H9 (cell line): ENCODE data around the gene COX10. TPM values are rescaled to one million over a fixed set of nuclear protein-coding genes. Genes with fewer than 3 reads are reported as not detected.

ENCODE experiments used
- DNase-seq: peaks from one replicate; pipeline ENCODE4 v3.0.0-alpha.2; 2017
- H2AFZ ChIP-seq: one replicate; pipeline ENCODE4 v1.6.1; 2013; ENCODE audit warnings: mild to moderate bottlenecking, low read length, control low read depth, moderate library complexity
- H2AK5ac ChIP-seq: 2 replicates; pipeline ENCODE4 v1.6.1; 2013; ENCODE audit warnings: low read length, control low read depth, mixed read lengths; ENCODE audit not compliant: insufficient read length
- H2BK120ac ChIP-seq: one replicate; pipeline ENCODE4 v1.6.1; 2013; ENCODE audit warnings: low read depth, mild to moderate bottlenecking, low read length, control low read depth, inconsistent platforms; ENCODE audit not compliant: poor library complexity, severe bottlenecking
- H2BK12ac ChIP-seq: 2 replicates; pipeline ENCODE4 v1.6.1; 2013; ENCODE audit warnings: low read length, control low read depth, mixed read lengths, low read depth; ENCODE audit not compliant: insufficient read length
- H2BK15ac ChIP-seq: 2 replicates; pipeline ENCODE4 v1.6.1; 2013; ENCODE audit warnings: low read depth, low read length, control low read depth
- H2BK20ac ChIP-seq: one replicate; pipeline ENCODE4 v1.6.1; 2013; ENCODE audit warnings: low read depth, mild to moderate bottlenecking, low read length, control low read depth, inconsistent platforms; ENCODE audit not compliant: poor library complexity, severe bottlenecking
- H2BK5ac ChIP-seq: 2 replicates; pipeline ENCODE4 v1.6.1; 2013; ENCODE audit warnings: low read length, control low read depth, mixed read lengths; ENCODE audit not compliant: insufficient read length
- H3K14ac ChIP-seq: 2 replicates; pipeline ENCODE4 v1.6.1; 2013; ENCODE audit warnings: low read length, control low read depth; ENCODE audit not compliant: insufficient read depth
- H3K18ac ChIP-seq: 2 replicates; pipeline ENCODE4 v1.6.1; 2013; ENCODE audit warnings: low read depth, mild to moderate bottlenecking, mixed read lengths, low read length, control low read depth; ENCODE audit not compliant: insufficient read length
- H3K23ac ChIP-seq: 2 replicates; pipeline ENCODE4 v1.6.1; 2013; ENCODE audit warnings: low read length, control low read depth, mixed read lengths, low read depth; ENCODE audit not compliant: insufficient read length
- H3K23me2 ChIP-seq: 2 replicates; pipeline ENCODE4 v1.6.1; 2013; ENCODE audit warnings: low read depth, mild to moderate bottlenecking, mixed read lengths, low read length, control low read depth; ENCODE audit not compliant: insufficient read length, poor library complexity, severe bottlenecking
- H3K27ac ChIP-seq: 2 replicates; pipeline ENCODE4 v1.5.1; 2013; ENCODE audit warnings: low read length, control low read depth, mixed read lengths, low read depth; ENCODE audit not compliant: insufficient read length
- H3K27me3 ChIP-seq: 2 replicates; pipeline ENCODE4 v1.6.1; 2013; ENCODE audit warnings: low read length, control low read depth, inconsistent platforms; ENCODE audit not compliant: insufficient read depth
- H3K4ac ChIP-seq: 2 replicates; pipeline ENCODE4 v1.6.1; 2013; ENCODE audit warnings: low read depth, mild to moderate bottlenecking, control low read depth, inconsistent platforms, low read length, moderate library complexity
- H3K4me1 ChIP-seq: 2 replicates; pipeline ENCODE4 v1.6.1; 2013; ENCODE audit warnings: low read length, control low read depth, inconsistent platforms; ENCODE audit not compliant: insufficient read depth
- H3K4me2 ChIP-seq: 2 replicates; pipeline ENCODE4 v1.6.1; 2013; ENCODE audit warnings: low read length, control low read depth, mixed read lengths; ENCODE audit not compliant: insufficient read length, insufficient read depth
- H3K56ac ChIP-seq: 2 replicates; pipeline ENCODE4 v1.6.1; 2013; ENCODE audit warnings: low read depth, mild to moderate bottlenecking, mixed read lengths, low read length, control low read depth; ENCODE audit not compliant: insufficient read length
- H3K79me1 ChIP-seq: 2 replicates; pipeline ENCODE4 v1.6.1; 2013; ENCODE audit warnings: low read depth, mild to moderate bottlenecking, moderate library complexity, low read length, control low read depth, inconsistent platforms; ENCODE audit not compliant: insufficient read depth, poor library complexity, severe bottlenecking
- H3K79me2 ChIP-seq: 2 replicates; pipeline ENCODE4 v1.6.1; 2013; ENCODE audit warnings: low read length, control low read depth, inconsistent platforms; ENCODE audit not compliant: insufficient read depth
- H3K9ac ChIP-seq: 2 replicates; pipeline ENCODE4 v1.6.1; 2013; ENCODE audit warnings: low read length, control low read depth, mixed read lengths; ENCODE audit not compliant: insufficient read length; ENCODE audit errors: extremely low read depth
- H3K9me3 ChIP-seq: one replicate; pipeline ENCODE4 v1.6.1; 2013; ENCODE audit warnings: low read depth, low read length, inconsistent platforms; ENCODE audit not compliant: control insufficient read depth
- H3T11ph ChIP-seq: one replicate; pipeline ENCODE4 v1.6.1; 2013; ENCODE audit warnings: mild to moderate bottlenecking, low read length, control low read depth, inconsistent platforms
- H4K20me1 ChIP-seq: one replicate; pipeline ENCODE4 v1.6.1; 2013; ENCODE audit not compliant: control insufficient read depth, insufficient read length, insufficient read depth
- H4K5ac ChIP-seq: 2 replicates; pipeline ENCODE4 v1.6.1; 2013; ENCODE audit warnings: low read depth, mild to moderate bottlenecking, mixed read lengths, low read length, control low read depth; ENCODE audit not compliant: insufficient read length
- H4K8ac ChIP-seq: replicated peaks from 2 replicates; pipeline ENCODE4 v1.6.1; 2013; ENCODE audit warnings: low read length, control low read depth, mixed read lengths, low read depth; ENCODE audit not compliant: insufficient read length
- H4K91ac ChIP-seq: 2 replicates; pipeline ENCODE4 v1.6.1; 2013; ENCODE audit warnings: low read depth, mild to moderate bottlenecking, moderate library complexity, mixed read lengths, low read length, control low read depth; ENCODE audit not compliant: insufficient read length
- H3K27ac Mint-ChIP-seq, 3 experiments: 2 replicates in 2 of 3; 3 replicates in 1 of 3; pipeline ENCODE4 v1.8.0; 2020 to 2021; ENCODE audit warnings: mixed read lengths in 3 of 3, mild to moderate bottlenecking in 1 of 3, moderate library complexity in 1 of 3
- H3K27me3 Mint-ChIP-seq: 2 replicates; pipeline ENCODE4 v1.8.0; 2021; ENCODE audit warnings: low read depth, mild to moderate bottlenecking, moderate library complexity, mixed read lengths
- H3K36me3 Mint-ChIP-seq, 3 experiments: 2 replicates in 2 of 3; 3 replicates in 1 of 3; pipeline ENCODE4 v1.8.0; 2020 to 2021; ENCODE audit warnings: low read depth in 3 of 3, mixed read lengths in 3 of 3; ENCODE audit not compliant: insufficient read depth in 1 of 3
- H3K4me1 Mint-ChIP-seq, 2 experiments: 2 replicates each; pipeline ENCODE4 v1.8.0; 2020; ENCODE audit warnings: mixed read lengths in 2 of 2
- H3K4me3 Mint-ChIP-seq, 2 experiments: 2 replicates in 1 of 2; 3 replicates in 1 of 2; pipeline ENCODE4 v1.8.0; 2020 to 2021; ENCODE audit warnings: mild to moderate bottlenecking in 2 of 2, mixed read lengths in 2 of 2, moderate library complexity in 1 of 2
- H3K9me3 Mint-ChIP-seq, 2 experiments: 2 replicates in 1 of 2; 3 replicates in 1 of 2; pipeline ENCODE4 v1.8.0; 2020; ENCODE audit warnings: mild to moderate bottlenecking in 2 of 2, mixed read lengths in 2 of 2, moderate library complexity in 1 of 2
- CTCF ChIP-seq: fragments of 200-600 bp; sonication (generic); conservative IDR thresholded peaks from 3 replicates; pipeline ENCODE4 v1.8.0; 2021; ENCODE audit warnings: antibody characterized with exemption, mild to moderate bottlenecking
- WGBS: extraction: QIAGEN DNeasy Blood & Tissue Kit; methylation state at CpG from one replicate; pipeline ENCODE4 v1.1.7; 2013; ENCODE audit warnings: missing lambda C conversion rate, low lambda C conversion rate, mixed read lengths; ENCODE audit not compliant: insufficient read length; ENCODE audit errors: extremely low coverage; 5-methylcytosine and 5-hydroxymethylcytosine counted together
- total RNA-seq: library from RNA; stranded (reverse); gene quantifications from 2 replicates; pipeline ENCODE4 v1.2.1, GENCODE V29; 2021

COX10 gene
- total RNA-seq, 1 experiment from 2014 or later: 20.6 TPM

GRCh38 chr17:14197057-14197456 is 127.8 kb downstream of the COX10 start:
- H2BK20ac ChIP-seq: no peak overlapping the region
- no CpG with 5 or more reads among the region's 2 CpGs for WGBS
- H3K27me3 ChIP-seq: no peaks in the 10 kb centered on the region
- H3K18ac ChIP-seq: no peak overlapping the region
- Mint-ChIP-seq H3K27ac (peak overlapping the region in 1 of 3 experiments; percentile 38; a peak in 1 of 7 replicates), H3K4me1 (peaks cover 7 to 12% of the 10 kb centered on the region in 2 experiments), H3K36me3 (peaks cover 0 to 4% (median 0%) of the 10 kb centered on the region in 3 experiments; a peak in 2 of 7 replicates), H3K4me3 (no peak overlapping the region), H3K9me3 (no peaks in the 10 kb centered on the region), H3K27me3 (no peaks in the 10 kb centered on the region)
- H3K23ac ChIP-seq: no peak overlapping the region
- DNase-seq: no peak
- H3K79me1 ChIP-seq: no peaks in the 10 kb centered on the region
- no peak overlapping the region for H3T11ph ChIP-seq
- H3K4me1 ChIP-seq: no peaks in the 10 kb centered on the region
- H3K23me2 ChIP-seq: no peaks in the 10 kb centered on the region
- no peaks in the 10 kb centered on the region for H3K79me2 ChIP-seq
- H4K8ac ChIP-seq: no peak overlapping the region
- no peak overlapping the region for H2BK120ac ChIP-seq
- H3K9me3 ChIP-seq: no peaks in the 10 kb centered on the region
- no peak overlapping the region for H2BK15ac ChIP-seq
- H4K91ac ChIP-seq: no peak overlapping the region
- H2AK5ac ChIP-seq: no peak overlapping the region
- no peak for TF ChIP-seq CTCF
- H2BK5ac ChIP-seq: no peak overlapping the region
- no peak overlapping the region for H3K27ac ChIP-seq
- H4K5ac ChIP-seq: no peak overlapping the region
- no peaks in the 10 kb centered on the region for H4K20me1 ChIP-seq
- no peak overlapping the region for H3K14ac ChIP-seq
- H3K9ac ChIP-seq: no peak overlapping the region
- H3K4me2 ChIP-seq: no peak overlapping the region
- no peak overlapping the region for H3K4ac ChIP-seq
- no peak overlapping the region for H2AFZ ChIP-seq
- no peak overlapping the region for H2BK12ac ChIP-seq
- no peak overlapping the region for H3K56ac ChIP-seq
